Transverse colon (tissue), 4 donors: Measurements from ENCODE around the gene NDUFAF2. TPM values are rescaled to one million over a fixed set of nuclear protein-coding genes. Genes with fewer than 3 reads are reported as not detected.
"Not testable (repeated sequence)": the region's sequence is repeated elsewhere in the genome, so short reads cannot be mapped to it uniquely, and the experiment has no call there.

Source experiments
- DNase-seq: peaks from one replicate; pipeline ENCODE4 v3.0.0-alpha.2; 2019
- H3K27ac ChIP-seq, 4 donors: fragments of 200-600 bp; sonication (generic); 2 replicates each; pipeline ENCODE4 v1.5.1; 2016 to 2018; ENCODE audit warnings: inconsistent platforms in 4 of 4
- H3K27me3 ChIP-seq: fragments of 200-600 bp; sonication (generic); 2 replicates; pipeline ENCODE4 v1.5.1; 2017; ENCODE audit warnings: inconsistent platforms
- H3K36me3 ChIP-seq, 4 donors: fragments of 200-600 bp; sonication (generic); 2 replicates each; pipeline ENCODE4 v1.5.1; 2017 to 2019; ENCODE audit warnings: inconsistent platforms in 4 of 4
- H3K4me1 ChIP-seq, 4 donors: fragments of 200-600 bp; sonication (generic); 2 replicates each; pipeline ENCODE4 v1.5.1; 2017 to 2020; ENCODE audit warnings: inconsistent platforms in 4 of 4
- H3K4me3 ChIP-seq, 4 donors: fragments of 200-600 bp; sonication (generic); 1 replicate in 1 of 4; 2 replicates in 3 of 4; pipeline versions ENCODE4 v1.5.1 to v1.6.1; 2017 to 2019; ENCODE audit warnings: inconsistent platforms in 4 of 4
- H3K9me3 ChIP-seq, 2 donors: fragments of 200-600 bp; sonication (generic); 2 replicates each; pipeline ENCODE4 v1.5.1; 2017 to 2019; ENCODE audit warnings: inconsistent platforms in 2 of 2
- EP300 ChIP-seq: sonication (generic); formaldehyde crosslinking; IDR thresholded peaks from one replicate; pipeline ENCODE4 v1.6.1; 2017; ENCODE audit warnings: antibody characterized with exemption, low read depth
- POLR2A ChIP-seq: fragments of 450-650 bp; IDR thresholded peaks from one replicate; pipeline ENCODE4 v1.6.1; 2016; ENCODE audit warnings: antibody characterized with exemption, mild to moderate bottlenecking, moderate library complexity
- POLR2AphosphoS5 ChIP-seq, 3 donors: sonication (generic); formaldehyde crosslinking; IDR thresholded peaks; one replicate each; pipeline ENCODE4 v1.6.1; 2016; ENCODE audit warnings: antibody characterized with exemption in 3 of 3
- WGBS, 2 donors: methylation state at CpG; one replicate each; pipeline ENCODE4 v1.1.5; 2018; ENCODE audit warnings: low coverage in 1 of 2; 5-methylcytosine and 5-hydroxymethylcytosine counted together
- in situ Hi-C, 4 donors: fragments of 200-750 bp; cut with MboI; loops; one replicate each; pipeline versions ENCODE4 v1.15.0 to v1.15.1; 2017; ENCODE audit warnings: low sequenced_read_pairs in 3 of 4, low pct_ligation_motif_present in 1 of 4, low pct_unique_long_range_greater_than_20kb in 1 of 4
- intact Hi-C: fragments of 100-400 bp; cut with DNase I; formaldehyde crosslinking; loops from one replicate; pipeline ENCODE4 v1.15.1; 2023; ENCODE audit warnings: low total_unique reads
- total RNA-seq, 4 donors: library from RNA; depleted of rRNA; stranded (reverse); fragments of >200 nt; gene quantifications; one replicate each; pipeline ENCODE4 v1.1.0, GENCODE V29; 2016
- TF ChIP-seq, protein P1 (sequence below), 5 experiments: fragments of 200-600 bp in 3 of 5; fragments of 450-650 bp in 2 of 5; sonication (generic) in 3 of 5; IDR thresholded peaks; 1 replicate in 2 of 5; 2 replicates in 3 of 5; pipeline ENCODE4 v1.5.1; 2016 to 2017; ENCODE audit warnings: antibody characterized with exemption in 5 of 5, inconsistent platforms in 3 of 5, mild to moderate bottlenecking in 2 of 5, moderate library complexity in 1 of 5

The NDUFAF2 gene
- total RNA-seq, 4 donors from 2014 or later = 8.2 to 26.5 (median 10.5) TPM

DNA sequence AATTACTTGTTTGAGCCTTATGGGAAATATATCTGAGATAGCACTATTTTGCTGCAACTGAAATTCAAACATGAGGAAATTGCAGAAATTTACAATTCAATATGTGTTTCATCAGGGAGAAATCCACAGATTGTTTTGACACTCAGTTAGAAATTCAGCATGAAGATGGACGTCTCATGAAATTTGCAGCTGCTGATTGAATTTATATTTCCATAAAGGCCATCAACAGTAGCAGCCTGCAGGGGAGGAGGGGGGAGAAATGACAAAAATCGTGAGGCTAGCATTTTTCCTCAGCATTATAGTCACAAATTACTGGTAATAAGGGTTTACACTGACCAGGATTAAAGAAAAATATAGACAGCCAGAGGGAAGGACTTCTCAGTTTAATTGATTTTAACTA, 81.0 kb downstream of the NDUFAF2 start:
- Histone ChIP-seq H3K27ac (no peak overlapping the region), H3K4me3 (no peak overlapping the region), H3K9me3 (no peaks in the 10 kb centered on the region), H3K36me3 (no peaks in the 10 kb centered on the region), H3K4me1 (no peaks in the 10 kb centered on the region), H3K27me3 (no peaks in the 10 kb centered on the region)
- TF ChIP-seq, protein P1, sequence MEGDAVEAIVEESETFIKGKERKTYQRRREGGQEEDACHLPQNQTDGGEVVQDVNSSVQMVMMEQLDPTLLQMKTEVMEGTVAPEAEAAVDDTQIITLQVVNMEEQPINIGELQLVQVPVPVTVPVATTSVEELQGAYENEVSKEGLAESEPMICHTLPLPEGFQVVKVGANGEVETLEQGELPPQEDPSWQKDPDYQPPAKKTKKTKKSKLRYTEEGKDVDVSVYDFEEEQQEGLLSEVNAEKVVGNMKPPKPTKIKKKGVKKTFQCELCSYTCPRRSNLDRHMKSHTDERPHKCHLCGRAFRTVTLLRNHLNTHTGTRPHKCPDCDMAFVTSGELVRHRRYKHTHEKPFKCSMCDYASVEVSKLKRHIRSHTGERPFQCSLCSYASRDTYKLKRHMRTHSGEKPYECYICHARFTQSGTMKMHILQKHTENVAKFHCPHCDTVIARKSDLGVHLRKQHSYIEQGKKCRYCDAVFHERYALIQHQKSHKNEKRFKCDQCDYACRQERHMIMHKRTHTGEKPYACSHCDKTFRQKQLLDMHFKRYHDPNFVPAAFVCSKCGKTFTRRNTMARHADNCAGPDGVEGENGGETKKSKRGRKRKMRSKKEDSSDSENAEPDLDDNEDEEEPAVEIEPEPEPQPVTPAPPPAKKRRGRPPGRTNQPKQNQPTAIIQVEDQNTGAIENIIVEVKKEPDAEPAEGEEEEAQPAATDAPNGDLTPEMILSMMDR (IDR thresholded peaks at IDR 0.05) = no peak
- TF ChIP-seq POLR2A = no peak
- TF ChIP-seq POLR2AphosphoS5 (IDR thresholded peaks at IDR 0.05) = no peak
- TF ChIP-seq EP300 = no peak
- intact Hi-C loops = no loop called here
- no peak for DNase-seq
- in situ Hi-C loops = no loop called here
- WGBS, 2 donors = 63 to 64% methylated on average over 2 of the region's 2 CpGs

- intact Hi-C loops = no loop called here
- in situ Hi-C loops = no loop called here
These were observed 83.4 kb downstream of the NDUFAF2 start for GRCh38 chr5:61028382-61028781.

GRCh38 chr5:61029456-61030162, 84.6 kb downstream of the NDUFAF2 start:
- no peak for TF ChIP-seq EP300
- no peak for TF ChIP-seq POLR2AphosphoS5 (IDR thresholded peaks at IDR 0.05)
- TF ChIP-seq, protein P1 (IDR thresholded peaks at IDR 0.05) = no peak
- TF ChIP-seq POLR2A = no peak
- in situ Hi-C loops (no loop called here), intact Hi-C loops (no loop called here)
- Histone ChIP-seq H3K27ac (no peak overlapping the region), H3K36me3 (no peaks in the 10 kb centered on the region), H3K9me3 (no peaks in the 10 kb centered on the region), H3K4me1 (no peaks in the 10 kb centered on the region), H3K27me3 (no peaks in the 10 kb centered on the region), H3K4me3 (no peak overlapping the region)
- 70 to 73% methylated on average over 6 of the region's 6 CpGs for WGBS, 2 donors
- no peak for DNase-seq

More at GRCh38 chr5:61028382-61028781, 83.4 kb downstream of the NDUFAF2 start:
- Histone ChIP-seq H3K27me3 (no peaks in the 10 kb centered on the region), H3K9me3 (no peaks in the 10 kb centered on the region), H3K4me1 (no peaks in the 10 kb centered on the region), H3K4me3 (no peak overlapping the region), H3K36me3 (no peaks in the 10 kb centered on the region), H3K27ac (no peak overlapping the region)
- WGBS, 2 donors = 91 to 95% methylated on average over 1 of the region's 1 CpG
- TF ChIP-seq POLR2AphosphoS5 (IDR thresholded peaks at IDR 0.05) = no peak
- TF ChIP-seq, protein P1 (IDR thresholded peaks at IDR 0.05) = no peak
- no peak for TF ChIP-seq EP300
- TF ChIP-seq POLR2A = no peak
- no peak for DNase-seq

DNA sequence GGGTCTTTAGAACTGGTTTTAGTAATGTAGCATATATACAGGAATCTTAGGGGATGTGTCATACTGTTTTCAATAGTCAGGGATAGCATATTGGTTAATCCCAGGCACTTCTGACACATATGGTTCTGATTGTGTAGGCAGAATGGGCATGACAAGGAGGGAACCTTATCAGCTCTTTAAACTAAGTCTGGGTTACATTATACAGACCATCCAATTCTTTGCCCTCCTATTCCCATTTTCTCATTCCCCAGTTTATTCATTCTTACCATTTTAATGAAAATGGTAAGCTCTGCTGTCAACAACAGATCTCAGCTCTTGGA, 85.1 kb downstream of the NDUFAF2 start:
- Histone ChIP-seq H3K4me3 (no peak overlapping the region), H3K36me3 (no peaks in the 10 kb centered on the region), H3K4me1 (no peaks in the 10 kb centered on the region), H3K27ac (no peak overlapping the region), H3K27me3 (no peaks in the 10 kb centered on the region), H3K9me3 (no peaks in the 10 kb centered on the region)
- TF ChIP-seq, protein P1 (IDR thresholded peaks at IDR 0.05) = no peak
- TF ChIP-seq POLR2A (no peak), EP300 (no peak), POLR2AphosphoS5 (IDR thresholded peaks at IDR 0.05) (no peak)
- DNase-seq = no peak
- in situ Hi-C loops = no loop called here
- intact Hi-C loops = no loop called here

- H3K4me3 ChIP-seq, DNase-seq, H3K4me1 ChIP-seq, H3K9me3 ChIP-seq, in situ Hi-C loops, H3K36me3 ChIP-seq, H3K27ac ChIP-seq, intact Hi-C loops, H3K27me3 ChIP-seq: not testable (repeated sequence)
- 100% methylated on average over 1 of the region's 1 CpG for WGBS, 2 donors
These were observed 86.3 kb downstream of the NDUFAF2 start for GRCh38 chr5:61031301-61031700.
